PC-3 (cell line): ENCODE results near the gene DCAF6. TPM values are rescaled to one million over a fixed set of nuclear protein-coding genes. Genes with fewer than 3 reads are reported as not detected.

Experiments
- ATAC-seq: fragments of 200-7000 bp; cut with Tn5 transposase; 2 replicates; pipeline ENCODE4 v1.9.1; 2020; ENCODE audit warnings: mild to moderate bottlenecking, moderate library complexity
- BruUV-seq: library from RNA; stranded (reverse); fragments of 400-500 nt; replicated peaks from 2 replicates; lab custom pipeline; 2021; lab: Mats Ljungman, UMichigan
- CTCF ChIA-PET: fragments of 300-600 bp; sonication (Branson Sonifier 250); formaldehyde crosslinking; loops from one replicate; lab custom pipeline; 2022; ENCODE audit warnings: antibody characterized with exemption; lab: Charles Lee
- POLR2A ChIA-PET: fragments of 300-600 bp; sonication (Branson Sonifier 250); formaldehyde crosslinking; loops from one replicate; lab custom pipeline; 2022; ENCODE audit warnings: antibody characterized with exemption; ENCODE audit not compliant: unreplicated experiment; lab: Charles Lee
- DNase-seq: peaks from one replicate; pipeline ENCODE4 v3.0.0-alpha.2; 2015
- H2AFZ ChIP-seq: fragments of 300-600 bp; sonication (generic); 2 replicates; pipeline ENCODE4 v1.6.0; 2016; ENCODE audit warnings: antibody characterized with exemption, low read length
- H3F3A ChIP-seq: fragments of 300-600 bp; sonication (generic); one replicate; pipeline ENCODE4 v1.6.0; 2017; ENCODE audit warnings: antibody characterized with exemption, low read length, control low read depth, mild to moderate bottlenecking; ENCODE audit not compliant: unreplicated experiment
- H3K27ac ChIP-seq: fragments of 300-600 bp; sonication (generic); 2 replicates; pipeline ENCODE4 v1.5.1; 2016; ENCODE audit warnings: mild to moderate bottlenecking, low read length
- H3K27me3 ChIP-seq: fragments of 300-600 bp; sonication (generic); 2 replicates; pipeline ENCODE4 v1.6.1; 2016; ENCODE audit warnings: low read length, mixed read lengths
- H3K36me3 ChIP-seq: fragments of 300-600 bp; sonication (generic); 2 replicates; pipeline ENCODE4 v1.6.1; 2016; ENCODE audit warnings: low read depth, mixed run types, low read length, mixed read lengths
- H3K4me1 ChIP-seq: fragments of 300-600 bp; sonication (generic); 2 replicates; pipeline ENCODE4 v1.5.1; 2016; ENCODE audit warnings: low read length; ENCODE audit not compliant: insufficient read depth
- H3K4me2 ChIP-seq: fragments of 300-600 bp; sonication (generic); 2 replicates; pipeline ENCODE4 v1.6.0; 2016; ENCODE audit warnings: low read length
- H3K4me3 ChIP-seq: fragments of 300-600 bp; sonication (generic); 2 replicates; pipeline ENCODE4 v1.5.1; 2016; ENCODE audit warnings: mild to moderate bottlenecking, low read length, mixed read lengths
- H3K79me2 ChIP-seq: fragments of 300-600 bp; sonication (generic); 2 replicates; pipeline ENCODE4 v1.6.1; 2017; ENCODE audit warnings: low read length, mixed read lengths
- H3K9ac ChIP-seq: fragments of 300-600 bp; sonication (generic); 2 replicates; pipeline ENCODE4 v1.6.0; 2016; ENCODE audit warnings: mild to moderate bottlenecking, low read length
- H3K9me2 ChIP-seq: fragments of 300-600 bp; sonication (generic); replicated peaks from 2 replicates; pipeline ENCODE4 v1.6.1; 2016; ENCODE audit warnings: mixed run types, low read length, mixed read lengths
- H3K9me3 ChIP-seq: fragments of 300-600 bp; sonication (generic); 2 replicates; pipeline ENCODE4 v1.6.1; 2016; ENCODE audit warnings: low read length, mixed read lengths
- H4K20me1 ChIP-seq: fragments of 300-600 bp; sonication (generic); 2 replicates; pipeline ENCODE4 v1.6.1; 2016; ENCODE audit warnings: low read length, mixed read lengths
- EZH2 ChIP-seq: fragments of 300-600 bp; sonication (generic); IDR thresholded peaks from one replicate; pipeline ENCODE4 v1.6.1; 2017; ENCODE audit warnings: antibody characterized with exemption, mild to moderate bottlenecking, low read length; ENCODE audit not compliant: unreplicated experiment
- EZH2phosphoT487 ChIP-seq: fragments of 300-600 bp; sonication (generic); IDR thresholded peaks from 2 replicates; pipeline ENCODE4 v1.6.1; 2018; ENCODE audit warnings: mild to moderate bottlenecking, antibody characterized with exemption, low read length, borderline replicate concordance
- intact Hi-C: fragments of 100-400 bp; cut with micrococcal nuclease; formaldehyde crosslinking; loops from 2 replicates; pipeline ENCODE4 v1.9.0; 2023
- total RNA-seq: library from RNA; depleted of rRNA; stranded (reverse); fragments of >200 nt; gene quantifications from 2 replicates; pipeline ENCODE4 v1.2.3, GENCODE V29; 2014
- TF ChIP-seq, protein P1 (sequence below): fragments of 300-600 bp; sonication (generic); conservative IDR thresholded peaks from 2 replicates; pipeline ENCODE4 v1.5.1; 2017; ENCODE audit warnings: antibody characterized with exemption, low read depth, mild to moderate bottlenecking, low read length

DCAF6 gene
- total RNA-seq, 1 experiment from 2014 or later, result 29.1 TPM

DNA sequence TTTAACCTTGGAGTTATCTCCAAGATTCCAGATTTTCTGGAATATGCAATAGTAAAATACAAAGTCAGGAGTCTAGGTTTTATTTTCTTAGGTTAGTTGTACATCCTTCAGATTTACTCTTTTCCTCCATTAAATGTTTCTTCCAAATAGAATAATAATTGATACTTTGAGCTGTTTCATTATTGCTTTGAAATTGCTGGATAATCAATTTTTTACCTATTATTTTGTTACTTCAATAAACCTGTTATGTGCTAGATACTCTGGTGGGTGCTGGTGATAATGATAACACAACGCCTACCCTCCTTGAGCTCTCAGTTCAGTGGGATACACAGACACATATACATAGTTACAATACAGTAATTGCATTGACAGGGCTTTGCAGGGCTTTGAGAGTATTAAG, 120.9 kb downstream of the DCAF6 start:
- H3F3A ChIP-seq, result no peaks in the 10 kb centered on the region
- H3K9ac ChIP-seq, result no peak overlapping the region
- BruUV-seq, result no TSS peak
- H3K9me3 ChIP-seq, result no peaks in the 10 kb centered on the region
- DNase-seq (no peak), ATAC-seq (no peak)
- no peak overlapping the region for H2AFZ ChIP-seq
- no peak overlapping the region for H3K27ac ChIP-seq
- no peak overlapping the region for H3K4me3 ChIP-seq
- no peaks in the 10 kb centered on the region for H3K27me3 ChIP-seq
- no peaks in the 10 kb centered on the region for H4K20me1 ChIP-seq
- ChIA-PET CTCF (no interaction called here), POLR2A (no interaction called here)
- H3K9me2 ChIP-seq, result no peaks in the 10 kb centered on the region
- H3K4me2 ChIP-seq, result no peak overlapping the region
- H3K79me2 ChIP-seq, result no peaks in the 10 kb centered on the region
- H3K4me1 ChIP-seq, result peaks cover 7% of the 10 kb centered on the region
- TF ChIP-seq EZH2 (no peak), EZH2phosphoT487 (no peak)
- TF ChIP-seq, protein P1, sequence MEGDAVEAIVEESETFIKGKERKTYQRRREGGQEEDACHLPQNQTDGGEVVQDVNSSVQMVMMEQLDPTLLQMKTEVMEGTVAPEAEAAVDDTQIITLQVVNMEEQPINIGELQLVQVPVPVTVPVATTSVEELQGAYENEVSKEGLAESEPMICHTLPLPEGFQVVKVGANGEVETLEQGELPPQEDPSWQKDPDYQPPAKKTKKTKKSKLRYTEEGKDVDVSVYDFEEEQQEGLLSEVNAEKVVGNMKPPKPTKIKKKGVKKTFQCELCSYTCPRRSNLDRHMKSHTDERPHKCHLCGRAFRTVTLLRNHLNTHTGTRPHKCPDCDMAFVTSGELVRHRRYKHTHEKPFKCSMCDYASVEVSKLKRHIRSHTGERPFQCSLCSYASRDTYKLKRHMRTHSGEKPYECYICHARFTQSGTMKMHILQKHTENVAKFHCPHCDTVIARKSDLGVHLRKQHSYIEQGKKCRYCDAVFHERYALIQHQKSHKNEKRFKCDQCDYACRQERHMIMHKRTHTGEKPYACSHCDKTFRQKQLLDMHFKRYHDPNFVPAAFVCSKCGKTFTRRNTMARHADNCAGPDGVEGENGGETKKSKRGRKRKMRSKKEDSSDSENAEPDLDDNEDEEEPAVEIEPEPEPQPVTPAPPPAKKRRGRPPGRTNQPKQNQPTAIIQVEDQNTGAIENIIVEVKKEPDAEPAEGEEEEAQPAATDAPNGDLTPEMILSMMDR, result no peak
- intact Hi-C loops, result no loop called here
- no peaks in the 10 kb centered on the region for H3K36me3 ChIP-seq

DNA sequence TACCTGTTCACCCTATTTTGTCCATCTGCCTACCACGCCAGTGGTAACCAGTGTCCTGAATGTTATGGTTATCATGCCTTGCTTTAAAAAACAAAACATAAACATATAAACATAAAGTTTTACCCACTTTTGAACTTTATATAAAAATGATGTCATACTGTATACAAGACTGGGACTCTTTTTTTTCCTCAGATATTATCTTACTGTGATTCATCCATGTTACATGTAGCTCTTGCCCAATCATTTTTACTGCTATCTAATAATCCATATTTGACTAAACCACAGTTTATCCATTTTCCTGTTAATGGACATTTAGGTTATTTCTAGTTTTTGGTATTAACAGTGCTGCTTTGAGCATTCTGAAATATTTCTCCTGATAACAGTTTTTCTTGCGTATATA, 121.4 kb downstream of the DCAF6 start:
- Histone ChIP-seq H3K9me3 (no peaks in the 10 kb centered on the region), H3K27ac (no peak overlapping the region), H3K9me2 (no peaks in the 10 kb centered on the region), H3K27me3 (no peaks in the 10 kb centered on the region), H4K20me1 (no peaks in the 10 kb centered on the region), H3K9ac (no peak overlapping the region), H3K79me2 (no peaks in the 10 kb centered on the region), H2AFZ (no peak overlapping the region), H3K4me2 (no peak overlapping the region), H3K4me1 (peaks cover 7% of the 10 kb centered on the region), H3K36me3 (no peaks in the 10 kb centered on the region), H3F3A (no peaks in the 10 kb centered on the region), H3K4me3 (no peak overlapping the region)
- BruUV-seq, result no TSS peak
- ATAC-seq (no peak), DNase-seq (peak; percentile 40)
- no peak for TF ChIP-seq EZH2phosphoT487
- TF ChIP-seq, protein P1, result no peak
- no peak for TF ChIP-seq EZH2
- ChIA-PET CTCF (no interaction called here), POLR2A (no interaction called here)
- intact Hi-C loops, result no loop called here

DNA sequence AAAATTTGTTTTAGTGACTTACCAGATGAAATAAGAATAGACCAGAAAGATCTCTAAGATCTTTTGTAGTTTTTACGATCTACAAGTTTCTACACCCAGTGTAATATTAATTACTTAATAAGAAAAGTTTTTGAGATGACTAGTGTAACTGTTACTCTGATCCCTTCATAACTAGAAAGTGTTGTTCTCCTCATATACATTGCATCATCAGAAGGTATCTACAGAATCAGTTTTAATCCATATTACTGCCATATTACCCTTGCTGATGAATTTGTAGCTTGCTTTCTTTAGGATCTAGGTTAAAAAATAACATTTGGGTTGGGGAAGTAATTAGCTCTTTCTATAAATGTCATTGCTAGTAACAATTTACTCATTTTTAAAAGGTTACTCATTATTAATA, 127.7 kb downstream of the DCAF6 start:
- no peak for DNase-seq
- Histone ChIP-seq H3F3A (no peaks in the 10 kb centered on the region), H2AFZ (no peak overlapping the region), H3K4me2 (no peak overlapping the region), H3K9me2 (no peaks in the 10 kb centered on the region), H3K4me3 (no peak overlapping the region), H3K36me3 (peaks cover 9% of the 10 kb centered on the region), H4K20me1 (no peaks in the 10 kb centered on the region), H3K9me3 (no peaks in the 10 kb centered on the region), H3K27ac (no peak overlapping the region), H3K4me1 (no peaks in the 10 kb centered on the region), H3K79me2 (no peaks in the 10 kb centered on the region), H3K9ac (no peak overlapping the region), H3K27me3 (no peaks in the 10 kb centered on the region)
- TF ChIP-seq EZH2 (no peak), EZH2phosphoT487 (no peak)
- TF ChIP-seq, protein P1, result no peak
- POLR2A ChIA-PET, result no interaction called here
- BruUV-seq, result no TSS peak
- intact Hi-C loops, result no loop called here
- no peak for ATAC-seq
- CTCF ChIA-PET, result interaction anchor here (1.1 kb wide), 1 partner anchor 18 kb away, joined by 3 read pairs; no protein-coding TSS in a partner anchor
